ENCODE measurements around the gene CLPSL1. TPM values are rescaled to one million over a fixed set of nuclear protein-coding genes. Genes with fewer than 3 reads are reported as not detected.
A peak's percentile ranks its signal among the peaks of the same experiment; 100 is the strongest.

CLPSL1 gene
- total and polyA plus RNA-seq, 2 of the 8 experiments (the other 6 are each of a cell fraction or from before 2014, with no cell fraction given): not detected

DNA sequence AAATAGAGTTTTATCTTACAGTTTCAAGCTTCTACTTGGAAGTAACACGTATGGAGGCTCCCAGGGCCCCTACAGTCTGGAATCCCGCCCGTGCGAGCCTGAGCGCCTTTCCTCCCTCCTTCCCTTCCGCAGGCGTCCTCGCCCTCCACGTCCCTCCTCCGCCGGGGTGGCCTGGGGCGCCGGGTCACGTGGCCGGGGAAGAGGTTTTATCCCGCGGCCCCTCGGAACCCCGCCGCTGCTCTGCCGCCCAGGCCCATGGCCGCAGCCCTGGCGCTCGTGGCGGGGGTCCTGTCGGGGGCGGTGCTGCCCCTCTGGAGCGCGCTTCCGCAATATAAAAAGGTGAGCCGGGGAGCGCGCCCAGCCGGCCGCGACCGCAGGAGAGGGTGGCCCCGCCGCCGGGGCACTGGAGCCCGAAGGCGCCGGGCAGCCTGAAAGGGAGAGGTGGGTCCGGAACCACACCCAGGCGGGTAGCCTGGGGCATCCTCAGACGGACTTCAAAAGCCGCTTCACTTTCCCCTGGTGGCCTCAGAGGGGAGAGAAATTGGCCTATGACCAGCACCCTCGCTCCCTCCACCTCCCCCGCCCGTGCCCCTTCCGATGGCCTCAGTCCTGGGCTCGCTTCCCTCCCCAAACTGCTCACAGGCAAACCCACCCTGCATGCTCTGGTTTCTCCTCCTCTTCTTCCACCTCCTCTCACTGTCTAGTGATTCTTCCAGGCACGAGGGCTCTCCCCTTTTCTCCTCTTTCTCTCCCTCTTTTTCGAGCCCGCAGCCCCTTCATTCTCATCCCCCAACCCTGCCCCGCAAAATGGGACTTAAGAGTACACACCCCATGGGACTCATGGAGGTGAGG, 4.2 kb upstream of the CLPSL1 start, which contains the start of gene CLPSL2 (continued):
- TF ChIP-seq EZH2 (IDR thresholded peaks at IDR 0.05; ENCODE audit: low read depth, low read length, severe bottlenecking): no peak
- TF ChIP-seq NANOG (IDR thresholded peaks at IDR 0.05; ENCODE audit: insufficient read depth, low read depth, low read length, poor library complexity, severe bottlenecking): no peak
- no peak for TF ChIP-seq JUN (IDR thresholded peaks at IDR 0.05; ENCODE audit: low read depth, low read length)
- no peak for TF ChIP-seq KDM5A (IDR thresholded peaks at IDR 0.05; ENCODE audit: low read length)
- peak in 1 of 2 experiments; percentile 61; a peak in 1 of 4 replicates for TF ChIP-seq HDAC2 (IDR thresholded peaks at IDR 0.05; ENCODE audit: borderline replicate concordance in 1 of 2, low read depth in 2 of 2, low read length in 2 of 2)
- peak; percentile 68; the same call in 1 of the 2 replicates for TF ChIP-seq RBBP5 (IDR thresholded peaks at IDR 0.05; ENCODE audit: borderline replicate concordance, low read depth, low read length)
- TF ChIP-seq EGR1 (IDR thresholded peaks at IDR 0.05; ENCODE audit: borderline replicate concordance, low read depth, low read length): no peak; the same call in 1 of the 2 replicates
- TF ChIP-seq PHF8 (conservative IDR thresholded peaks at IDR 0.05; ENCODE audit: low read depth, low read length): peak; percentile 59; the same call in 1 of the 2 replicates
- TF ChIP-seq, protein P1, sequence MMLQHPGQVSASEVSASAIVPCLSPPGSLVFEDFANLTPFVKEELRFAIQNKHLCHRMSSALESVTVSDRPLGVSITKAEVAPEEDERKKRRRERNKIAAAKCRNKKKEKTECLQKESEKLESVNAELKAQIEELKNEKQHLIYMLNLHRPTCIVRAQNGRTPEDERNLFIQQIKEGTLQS (IDR thresholded peaks at IDR 0.05; ENCODE audit: insufficient read depth, low read depth, low read length): peak; percentile 36; the same call in 1 of the 2 replicates
- 0 out of 2 replicates have a peak, but pooled peaks have one; percentile 31 for TF ChIP-seq YY1 (IDR thresholded peaks at IDR 0.05; ENCODE audit: low read depth, low read length)
- no peak for TF ChIP-seq CHD2 (IDR thresholded peaks at IDR 0.05; ENCODE audit: low read length)
- TF ChIP-seq, protein P2, sequence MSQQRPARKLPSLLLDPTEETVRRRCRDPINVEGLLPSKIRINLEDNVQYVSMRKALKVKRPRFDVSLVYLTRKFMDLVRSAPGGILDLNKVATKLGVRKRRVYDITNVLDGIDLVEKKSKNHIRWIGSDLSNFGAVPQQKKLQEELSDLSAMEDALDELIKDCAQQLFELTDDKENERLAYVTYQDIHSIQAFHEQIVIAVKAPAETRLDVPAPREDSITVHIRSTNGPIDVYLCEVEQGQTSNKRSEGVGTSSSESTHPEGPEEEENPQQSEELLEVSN (IDR thresholded peaks at IDR 0.05): peak; percentile 90
- TF ChIP-seq SIN3A (conservative IDR thresholded peaks at IDR 0.05 in 1 of 2, IDR thresholded peaks at IDR 0.05 in 1 of 2; ENCODE audit: low read depth in 1 of 2, low read length in 2 of 2): no peak
- TF ChIP-seq JUND (IDR thresholded peaks at IDR 0.05; ENCODE audit: low read length): no peak
- TF ChIP-seq RAD21 (IDR thresholded peaks at IDR 0.05 in 1 of 2, conservative IDR thresholded peaks at IDR 0.05 in 1 of 2; ENCODE audit: low read depth in 2 of 2, low read length in 2 of 2): no peak; a peak in 1 of 4 replicates
- TF ChIP-seq, protein P3, sequence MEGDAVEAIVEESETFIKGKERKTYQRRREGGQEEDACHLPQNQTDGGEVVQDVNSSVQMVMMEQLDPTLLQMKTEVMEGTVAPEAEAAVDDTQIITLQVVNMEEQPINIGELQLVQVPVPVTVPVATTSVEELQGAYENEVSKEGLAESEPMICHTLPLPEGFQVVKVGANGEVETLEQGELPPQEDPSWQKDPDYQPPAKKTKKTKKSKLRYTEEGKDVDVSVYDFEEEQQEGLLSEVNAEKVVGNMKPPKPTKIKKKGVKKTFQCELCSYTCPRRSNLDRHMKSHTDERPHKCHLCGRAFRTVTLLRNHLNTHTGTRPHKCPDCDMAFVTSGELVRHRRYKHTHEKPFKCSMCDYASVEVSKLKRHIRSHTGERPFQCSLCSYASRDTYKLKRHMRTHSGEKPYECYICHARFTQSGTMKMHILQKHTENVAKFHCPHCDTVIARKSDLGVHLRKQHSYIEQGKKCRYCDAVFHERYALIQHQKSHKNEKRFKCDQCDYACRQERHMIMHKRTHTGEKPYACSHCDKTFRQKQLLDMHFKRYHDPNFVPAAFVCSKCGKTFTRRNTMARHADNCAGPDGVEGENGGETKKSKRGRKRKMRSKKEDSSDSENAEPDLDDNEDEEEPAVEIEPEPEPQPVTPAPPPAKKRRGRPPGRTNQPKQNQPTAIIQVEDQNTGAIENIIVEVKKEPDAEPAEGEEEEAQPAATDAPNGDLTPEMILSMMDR (IDR thresholded peaks at IDR 0.05; ENCODE audit: control extremely low read depth in 1 of 3, insufficient read depth in 1 of 3, low read depth in 1 of 3, low read length in 3 of 3): no peak
- no peak for TF ChIP-seq CREB1 (IDR thresholded peaks at IDR 0.05)
- peak; percentile 40; the same call in 1 of the 2 replicates for TF ChIP-seq TAF1 (IDR thresholded peaks at IDR 0.05; ENCODE audit: low read depth, low read length)
